Right kidney (tissue), 1 donor: ENCODE measurements around the gene CHEK1.
"Not testable (repeated sequence)": the region's sequence is repeated elsewhere in the genome, so short reads cannot be mapped to it uniquely, and the experiment has no call there.

Experiments used
- DNase-seq: peaks from one replicate; pipeline ENCODE4 v3.0.0-alpha.2; 2016

Gene CHEK1

GRCh38 chr11:125694951-125695350 lies 70.0 kb downstream of the CHEK1 start:
- DNase-seq = no peak

GRCh38 chr11:125701018-125701610 lies 76.2 kb downstream of the CHEK1 start:
- DNase-seq = no peak

- DNase-seq = no peak
Measured at GRCh38 chr11:125701858-125702621, 77.1 kb downstream of the CHEK1 start.

- not testable (repeated sequence) for DNase-seq
Measured at GRCh38 chr11:125704686-125705085, 79.7 kb downstream of the CHEK1 start.

DNA sequence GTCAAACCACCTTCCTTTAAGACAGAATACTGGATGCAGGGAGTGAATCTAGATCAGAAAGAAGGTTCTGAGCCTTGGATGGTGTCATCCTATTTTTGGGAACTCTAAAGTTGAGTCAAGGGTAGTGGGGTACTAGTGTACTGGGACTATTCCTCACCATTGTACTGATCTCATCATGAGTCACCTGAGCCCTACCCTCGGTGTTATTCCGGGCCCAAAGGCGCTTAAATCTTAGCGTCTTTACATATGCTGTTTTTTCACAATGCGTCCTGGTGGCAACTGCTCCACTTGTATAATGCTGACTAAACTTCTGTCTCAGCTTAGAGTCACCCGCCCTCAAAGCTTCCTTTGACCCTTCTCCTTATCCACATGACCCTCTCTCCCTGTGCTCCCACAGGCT lies 95.8 kb downstream of the CHEK1 start:
- no peak for DNase-seq

DNA sequence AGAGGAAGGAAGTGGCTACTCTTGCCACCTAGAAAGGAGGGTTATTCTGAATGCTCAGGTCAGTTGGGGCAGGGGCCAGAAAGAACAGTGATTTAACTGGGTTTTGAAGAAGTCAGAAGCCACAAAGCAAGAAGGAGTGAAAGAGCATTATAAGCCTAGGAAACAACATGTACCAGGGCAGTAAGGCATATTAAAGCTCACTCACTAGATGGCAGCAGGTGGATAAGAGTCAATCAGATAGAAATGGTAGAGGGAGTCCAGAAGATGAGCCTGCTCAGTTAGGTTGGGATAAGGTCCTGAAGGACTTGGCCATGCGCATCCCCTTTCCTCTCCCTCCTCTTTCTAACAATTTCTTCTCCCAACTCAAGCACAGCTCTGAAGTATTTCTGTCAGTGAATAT lies 99.2 kb downstream of the CHEK1 start:
- DNase-seq = no peak
